Upper lobe of right lung (tissue), 1 donor: Measurements from ENCODE around the gene DNAJC1. TPM values are rescaled to one million over a fixed set of nuclear protein-coding genes. Genes with fewer than 3 reads are reported as not detected.
"Not testable (repeated sequence)": the region's sequence is repeated elsewhere in the genome, so short reads cannot be mapped to it uniquely, and the experiment has no call there.

Source experiments
- ATAC-seq: fragments of 200-7000 bp; cut with Tn5 transposase; one replicate; pipeline ENCODE4 v1.9.1; 2020; ENCODE audit warnings: mild to moderate bottlenecking, moderate library complexity
- DNase-seq: peaks from one replicate; pipeline ENCODE4 v3.0.0-alpha.2; 2020
- H3K27ac ChIP-seq: fragments of 200-600 bp; one replicate; pipeline ENCODE4 v1.8.0; 2022
- H3K27me3 ChIP-seq: fragments of 200-600 bp; one replicate; pipeline ENCODE4 v1.8.0; 2022; ENCODE audit warnings: mild to moderate bottlenecking
- H3K36me3 ChIP-seq: fragments of 200-600 bp; one replicate; pipeline ENCODE4 v1.8.0; 2022
- H3K4me1 ChIP-seq: fragments of 200-600 bp; one replicate; pipeline ENCODE4 v1.8.0; 2022
- H3K4me3 ChIP-seq: fragments of 200-600 bp; one replicate; pipeline ENCODE4 v1.8.0; 2022; ENCODE audit warnings: mild to moderate bottlenecking
- H3K9me3 ChIP-seq: fragments of 200-600 bp; one replicate; pipeline ENCODE4 v1.8.0; 2022
- intact Hi-C: fragments of 100-400 bp; cut with DNase I; formaldehyde crosslinking; loops from one replicate; pipeline ENCODE4 v1.11.0; 2022
- total RNA-seq: library from RNA; stranded (reverse); fragmentation: NEBNext Ultra II Directional; extraction: Animal tissue kit (Norgen Biotek cat#: 25700); gene quantifications from one replicate; pipeline ENCODE4 v1.2.1, GENCODE V29; 2021
- TF ChIP-seq, protein P1 (sequence below): fragments of 200-600 bp; IDR thresholded peaks from one replicate; pipeline ENCODE4 v1.8.0; 2022; ENCODE audit warnings: antibody characterized with exemption
- donor health status: DM: no; HTN: yes; CAD: no; lungs with severe emphysema.

Gene DNAJC1
- total RNA-seq, 1 donor from 2014 or later, result 32.7 TPM

GRCh38 chr10:22042557-22043326, 39.2 kb upstream of the DNAJC1 start:
- ATAC-seq (no peak), DNase-seq (no peak)
- TF ChIP-seq, protein P1, sequence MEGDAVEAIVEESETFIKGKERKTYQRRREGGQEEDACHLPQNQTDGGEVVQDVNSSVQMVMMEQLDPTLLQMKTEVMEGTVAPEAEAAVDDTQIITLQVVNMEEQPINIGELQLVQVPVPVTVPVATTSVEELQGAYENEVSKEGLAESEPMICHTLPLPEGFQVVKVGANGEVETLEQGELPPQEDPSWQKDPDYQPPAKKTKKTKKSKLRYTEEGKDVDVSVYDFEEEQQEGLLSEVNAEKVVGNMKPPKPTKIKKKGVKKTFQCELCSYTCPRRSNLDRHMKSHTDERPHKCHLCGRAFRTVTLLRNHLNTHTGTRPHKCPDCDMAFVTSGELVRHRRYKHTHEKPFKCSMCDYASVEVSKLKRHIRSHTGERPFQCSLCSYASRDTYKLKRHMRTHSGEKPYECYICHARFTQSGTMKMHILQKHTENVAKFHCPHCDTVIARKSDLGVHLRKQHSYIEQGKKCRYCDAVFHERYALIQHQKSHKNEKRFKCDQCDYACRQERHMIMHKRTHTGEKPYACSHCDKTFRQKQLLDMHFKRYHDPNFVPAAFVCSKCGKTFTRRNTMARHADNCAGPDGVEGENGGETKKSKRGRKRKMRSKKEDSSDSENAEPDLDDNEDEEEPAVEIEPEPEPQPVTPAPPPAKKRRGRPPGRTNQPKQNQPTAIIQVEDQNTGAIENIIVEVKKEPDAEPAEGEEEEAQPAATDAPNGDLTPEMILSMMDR, result no peak
- Histone ChIP-seq H3K27me3 (peaks cover 16% of the 10 kb centered on the region), H3K4me3 (no peak overlapping the region), H3K36me3 (no peaks in the 10 kb centered on the region), H3K4me1 (no peaks in the 10 kb centered on the region), H3K9me3 (no peaks in the 10 kb centered on the region), H3K27ac (no peak overlapping the region)
- intact Hi-C loops, result no loop called here

- Histone ChIP-seq H3K27ac (no peak overlapping the region), H3K9me3 (peaks cover 5% of the 10 kb centered on the region), H3K4me3 (no peak overlapping the region), H3K4me1 (no peaks in the 10 kb centered on the region), H3K36me3 (no peaks in the 10 kb centered on the region), H3K27me3 (no peaks in the 10 kb centered on the region)
- TF ChIP-seq, protein P1, result no peak
- intact Hi-C loops, result no loop called here
- DNase-seq, result no peak
- ATAC-seq, result no peak
These were observed 30.8 kb upstream of the DNAJC1 start for GRCh38 chr10:22034333-22034732.

GRCh38 chr10:22032268-22032667, 28.7 kb upstream of the DNAJC1 start:
- intact Hi-C loops, H3K4me3 ChIP-seq, H3K4me1 ChIP-seq, H3K27me3 ChIP-seq, DNase-seq, H3K36me3 ChIP-seq, ATAC-seq, H3K27ac ChIP-seq, H3K9me3 ChIP-seq: not testable (repeated sequence)

GRCh38 chr10:22030421-22030820, 26.9 kb upstream of the DNAJC1 start:
- no peak for ATAC-seq
- intact Hi-C loops, result no loop called here
- Histone ChIP-seq H3K36me3 (no peaks in the 10 kb centered on the region), H3K27me3 (no peaks in the 10 kb centered on the region), H3K27ac (no peak overlapping the region), H3K9me3 (peaks cover 4% of the 10 kb centered on the region), H3K4me3 (no peak overlapping the region), H3K4me1 (no peaks in the 10 kb centered on the region)
- TF ChIP-seq, protein P1, result no peak
- no peak for DNase-seq

DNA sequence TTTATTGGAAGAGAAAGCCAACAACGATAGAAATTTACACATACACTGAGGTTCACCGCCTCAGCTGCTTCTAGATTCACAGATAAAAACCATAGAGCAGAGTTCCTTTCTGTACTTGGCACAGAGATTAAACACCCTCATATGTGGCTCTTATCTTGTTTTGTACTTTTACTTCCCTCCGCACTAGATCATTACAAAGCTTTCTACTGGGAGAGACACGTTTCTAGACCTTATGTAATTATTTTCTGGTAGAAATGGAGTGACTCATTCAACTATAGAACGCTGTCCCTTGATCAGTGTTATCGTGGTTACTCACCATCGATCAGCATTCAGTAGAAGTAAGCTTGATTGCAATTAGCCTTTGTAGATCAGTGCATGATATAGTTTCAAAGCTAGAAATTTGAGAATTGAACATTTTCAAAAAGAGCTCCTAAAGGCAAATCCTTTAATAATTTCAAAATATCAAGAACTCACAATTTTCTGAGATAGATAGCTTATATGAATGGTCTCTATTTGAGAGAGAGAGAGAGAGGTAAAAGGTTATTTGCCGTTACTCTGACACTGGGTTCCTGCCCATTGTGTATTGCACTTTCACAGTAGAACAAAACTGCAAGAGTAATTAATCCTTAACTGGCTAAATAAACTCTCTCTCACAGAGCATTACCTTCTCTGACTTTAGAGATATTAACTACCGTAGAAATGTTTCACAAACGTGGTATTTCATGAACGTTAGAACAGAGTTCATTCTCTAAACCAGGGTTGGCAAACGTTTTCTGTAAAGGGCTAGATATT, 26.1 kb upstream of the DNAJC1 start:
- Histone ChIP-seq H3K4me1 (no peaks in the 10 kb centered on the region), H3K4me3 (no peak overlapping the region), H3K27ac (no peak overlapping the region), H3K36me3 (no peaks in the 10 kb centered on the region), H3K9me3 (no peaks in the 10 kb centered on the region), H3K27me3 (no peaks in the 10 kb centered on the region)
- intact Hi-C loops, result no loop called here
- TF ChIP-seq, protein P1, result no peak
- DNase-seq, result no peak
- ATAC-seq, result no peak
